Measurements from ENCODE around the gene PABPN1L.
A peak's percentile ranks its signal among the peaks of the same experiment; 100 is the strongest.

PABPN1L gene

DNA sequence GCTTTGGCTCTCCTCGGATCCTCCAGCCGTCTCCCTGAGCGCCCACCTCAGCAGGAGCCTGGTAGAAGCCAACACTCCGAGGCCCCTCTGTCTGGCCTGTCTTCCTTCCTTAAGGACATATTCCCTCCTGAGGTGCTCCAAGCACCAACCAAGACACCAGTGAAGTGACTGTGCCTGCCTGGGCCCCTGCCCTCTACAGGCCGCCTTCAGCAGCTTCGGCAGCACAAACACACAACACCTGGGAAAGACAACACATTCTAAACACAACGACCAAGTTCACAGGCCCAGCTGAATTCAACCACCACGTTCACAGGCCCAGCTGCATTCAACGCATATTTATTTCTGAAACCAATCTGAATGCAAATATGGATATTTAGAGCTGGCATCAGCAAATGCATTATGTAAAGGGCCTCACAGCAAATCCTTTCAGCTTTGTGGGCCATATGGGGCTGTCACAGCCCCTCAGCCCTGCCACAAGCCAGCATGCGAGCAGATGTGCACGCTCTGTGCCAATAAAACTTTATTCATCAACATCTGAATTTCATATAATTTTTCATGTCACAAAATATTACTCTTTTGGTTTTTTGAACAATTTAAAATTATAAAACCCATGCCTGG is 21.9 kb downstream of the PABPN1L start:
- no peak for DNase-seq

DNA sequence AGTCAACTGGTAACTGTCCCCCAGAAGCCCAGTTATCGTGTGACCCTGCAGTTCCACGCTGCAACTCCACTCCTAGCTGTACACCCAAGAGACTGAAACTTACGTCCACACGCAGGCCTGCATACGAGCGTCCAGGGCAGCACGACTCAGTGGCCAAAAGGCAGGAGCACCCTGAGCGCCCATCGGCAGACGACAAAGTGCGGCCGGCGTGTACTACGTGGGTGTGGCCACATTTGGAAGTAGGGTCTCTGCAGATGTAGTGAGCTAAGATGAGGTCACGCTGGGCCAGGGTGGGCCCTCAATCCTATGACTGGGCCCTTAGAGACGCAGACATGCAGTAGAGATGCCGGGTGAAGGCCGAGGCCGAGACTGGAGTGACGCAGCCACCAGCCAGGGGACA is 23.2 kb downstream of the PABPN1L start:
- DNase-seq: no peak

DNA sequence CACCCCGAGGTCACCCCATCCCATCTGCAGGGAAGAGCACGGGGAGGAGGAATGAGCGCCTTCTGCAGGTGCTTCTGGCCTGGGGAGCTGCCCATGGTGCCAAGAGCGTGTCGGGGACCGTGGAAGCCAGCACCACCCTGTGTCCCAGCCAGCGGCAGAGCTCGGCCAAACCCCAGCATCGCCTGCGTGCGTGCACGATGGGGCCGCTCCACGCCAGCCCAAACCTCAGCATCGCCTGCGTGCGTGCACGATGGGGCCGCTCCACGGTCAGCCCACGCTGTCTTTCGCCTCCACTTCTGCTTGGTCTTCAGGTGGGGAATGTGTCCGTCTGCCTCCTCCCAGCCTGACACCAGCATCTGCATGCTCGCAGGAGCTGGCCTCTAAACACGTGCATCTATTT is 23.7 kb downstream of the PABPN1L start:
- no peak for DNase-seq

DNA sequence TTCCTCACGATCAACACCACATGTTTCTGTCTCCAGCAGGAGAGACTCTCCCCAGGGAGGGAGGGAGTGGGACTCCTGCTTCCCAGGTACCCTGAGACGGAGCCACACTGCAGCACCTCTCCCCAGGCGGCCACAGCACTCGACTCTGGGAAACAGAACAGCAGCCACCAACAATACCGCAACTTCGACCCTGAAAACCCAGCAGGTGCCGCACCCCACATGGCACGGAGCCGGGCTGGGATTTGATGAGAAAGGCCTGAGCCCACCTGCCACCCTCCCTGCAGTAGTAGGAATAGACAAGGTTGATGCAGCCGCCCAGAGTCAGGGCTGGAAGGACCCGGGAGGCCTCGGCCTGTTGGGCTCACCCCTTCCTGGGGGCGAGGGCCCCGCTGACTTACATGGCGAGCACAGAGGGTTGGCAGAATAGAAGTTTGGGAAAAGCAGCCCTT is 24.1 kb downstream of the PABPN1L start:
- no peak for DNase-seq

DNA sequence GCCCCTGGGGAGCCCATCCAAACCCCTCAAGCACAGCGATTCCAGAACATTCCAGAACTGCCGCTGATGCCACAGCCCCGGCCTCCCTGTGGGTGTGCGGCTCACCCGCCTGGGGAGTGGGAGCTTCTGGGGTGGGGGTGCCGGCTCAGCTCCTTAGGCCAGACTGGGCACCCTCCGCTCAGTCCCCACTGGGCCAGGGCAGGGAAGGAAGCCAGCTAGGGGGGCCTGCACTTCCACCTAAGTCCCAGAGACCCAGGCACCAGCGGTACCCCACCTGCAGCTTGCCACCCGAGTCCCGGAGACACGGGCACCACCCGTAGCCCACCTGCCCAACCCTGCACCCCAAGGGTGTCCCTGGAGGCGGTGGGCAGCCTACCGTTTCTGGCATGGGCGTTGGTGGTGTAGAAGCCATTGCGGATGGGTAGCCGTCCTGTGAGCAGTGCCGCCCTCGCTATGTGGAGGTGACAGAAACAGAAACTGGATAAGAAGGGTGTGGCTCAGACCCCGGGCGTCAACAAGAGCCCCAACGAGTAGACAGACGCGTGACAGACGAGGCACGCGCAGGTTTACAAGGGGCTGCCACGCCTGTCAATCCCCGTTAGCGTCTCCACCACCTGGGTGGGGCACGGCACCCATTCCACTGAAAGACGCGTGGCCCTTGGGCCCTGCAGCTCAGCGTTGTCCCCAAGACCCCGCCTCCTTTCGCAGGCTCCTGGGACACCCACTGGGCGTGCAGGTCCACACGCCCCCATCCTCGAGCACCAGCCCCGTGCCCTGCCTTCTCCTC is 24.7 kb downstream of the PABPN1L start:
- DNase-seq: no peak

DNA sequence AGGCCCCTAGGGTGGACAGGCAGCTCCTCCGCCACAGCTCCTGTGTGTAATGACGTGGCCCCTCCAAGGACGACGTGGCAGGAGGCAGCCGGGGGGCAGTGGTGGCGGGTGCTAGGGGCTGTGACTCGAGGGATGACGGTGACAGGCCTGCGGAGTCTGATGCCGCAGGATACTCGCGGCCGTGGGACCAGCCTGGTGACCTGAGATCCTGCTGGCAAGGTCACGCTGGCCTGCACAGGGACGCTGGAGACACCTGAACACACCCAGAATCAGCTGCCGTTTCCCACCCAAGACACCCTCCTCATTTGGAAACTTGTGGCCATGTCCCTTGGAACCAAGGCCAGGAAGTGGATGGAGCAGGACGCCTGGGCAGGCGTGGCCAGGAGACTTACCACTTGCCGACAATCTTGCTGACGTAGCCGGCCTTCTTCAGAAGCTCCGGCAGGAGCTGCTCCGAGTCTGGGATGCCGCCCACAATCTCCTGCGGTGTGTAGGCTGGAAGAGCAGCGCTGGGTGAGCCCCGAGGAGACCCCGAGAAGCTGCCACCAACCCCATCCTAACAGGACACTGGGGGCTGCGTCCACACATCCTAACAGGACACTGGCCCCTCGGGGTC is 25.8 kb downstream of the PABPN1L start:
- DNase-seq: no peak

DNA sequence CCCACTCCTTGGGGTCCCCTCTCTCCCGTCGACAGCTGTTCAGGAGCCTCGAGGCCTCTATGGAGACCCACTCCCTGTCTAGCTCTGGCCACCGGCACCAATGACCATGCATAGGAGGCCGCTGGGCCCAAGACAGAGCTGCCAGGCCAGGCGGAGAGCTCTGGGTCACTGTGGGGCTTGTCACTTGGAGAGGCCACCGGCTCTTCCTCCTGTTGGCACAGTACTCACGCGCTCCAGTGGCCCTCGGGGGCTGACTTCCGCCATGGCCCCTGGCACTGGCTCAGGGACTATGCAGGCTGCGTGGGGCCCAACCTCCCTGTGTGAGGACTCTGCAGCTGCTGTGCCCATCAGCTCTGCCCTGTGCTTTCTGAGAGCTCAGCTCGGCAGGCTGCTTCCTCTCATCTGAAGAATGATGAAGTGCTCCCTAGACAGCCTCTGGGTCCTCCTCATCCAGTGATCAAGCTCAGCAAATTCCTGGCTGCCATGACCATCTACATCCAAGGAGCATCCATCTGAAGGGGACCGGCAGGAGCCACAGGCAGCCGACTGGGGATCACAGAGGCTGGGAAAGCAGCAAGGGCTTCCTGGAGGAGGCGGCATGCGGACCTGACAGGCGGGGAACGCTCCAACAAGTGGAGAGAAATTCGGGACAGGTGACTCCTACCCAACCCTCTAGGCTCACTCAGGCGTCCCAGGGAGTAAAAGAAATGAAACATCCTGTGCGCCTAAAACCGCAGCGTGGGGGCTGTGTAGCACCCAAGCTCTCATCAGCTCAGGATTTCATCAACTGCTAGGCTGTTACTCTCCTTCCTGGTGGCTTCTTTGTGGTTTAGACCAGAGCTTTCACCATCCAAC is 26.5 kb downstream of the PABPN1L start:
- peak; percentile 97 for DNase-seq

DNA sequence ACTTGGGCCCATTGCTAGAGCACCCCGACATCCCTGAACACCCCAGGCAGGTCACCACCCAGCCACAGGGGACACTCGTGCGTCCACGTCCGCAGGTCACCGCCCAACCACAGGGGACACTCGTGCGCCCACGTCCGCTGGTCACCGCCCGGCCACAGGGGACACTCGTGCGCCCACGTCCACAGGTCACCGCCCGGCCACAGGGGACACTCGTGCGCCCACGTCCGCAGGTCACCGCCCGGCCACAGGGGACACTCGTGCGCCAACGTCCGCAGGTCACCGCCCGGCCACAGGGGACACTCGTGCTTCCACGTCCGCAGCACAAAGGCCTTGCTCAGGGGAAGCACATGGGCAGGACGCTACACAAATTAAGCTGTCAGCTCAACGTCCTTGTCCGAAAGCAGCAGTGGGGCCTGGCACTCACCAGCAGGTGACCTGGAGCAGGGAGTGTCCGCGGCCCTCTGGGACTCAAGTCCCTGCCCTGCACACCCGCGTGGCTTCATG is 27.4 kb downstream of the PABPN1L start:
- DNase-seq: peak; percentile 59

DNA sequence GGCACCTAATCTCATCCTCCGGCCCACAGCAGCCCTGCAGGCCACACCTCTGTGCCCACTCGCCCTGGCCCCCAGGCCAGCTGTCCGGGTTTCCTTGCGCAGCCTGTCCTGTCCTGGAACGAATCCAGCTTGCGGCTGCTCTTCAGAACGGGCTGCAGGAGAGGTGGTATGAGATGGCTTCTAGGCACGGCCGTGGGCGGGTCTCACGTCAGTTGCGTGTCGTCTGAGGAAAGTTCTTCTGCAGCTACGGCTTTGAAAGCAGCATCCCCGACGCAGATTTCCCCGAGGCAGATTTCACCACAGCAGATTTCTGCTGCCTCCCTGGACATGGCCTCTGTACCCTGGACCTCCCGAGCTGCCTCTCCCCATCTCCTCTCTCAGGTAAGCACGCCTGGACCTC is 27.9 kb downstream of the PABPN1L start:
- no peak for DNase-seq

DNA sequence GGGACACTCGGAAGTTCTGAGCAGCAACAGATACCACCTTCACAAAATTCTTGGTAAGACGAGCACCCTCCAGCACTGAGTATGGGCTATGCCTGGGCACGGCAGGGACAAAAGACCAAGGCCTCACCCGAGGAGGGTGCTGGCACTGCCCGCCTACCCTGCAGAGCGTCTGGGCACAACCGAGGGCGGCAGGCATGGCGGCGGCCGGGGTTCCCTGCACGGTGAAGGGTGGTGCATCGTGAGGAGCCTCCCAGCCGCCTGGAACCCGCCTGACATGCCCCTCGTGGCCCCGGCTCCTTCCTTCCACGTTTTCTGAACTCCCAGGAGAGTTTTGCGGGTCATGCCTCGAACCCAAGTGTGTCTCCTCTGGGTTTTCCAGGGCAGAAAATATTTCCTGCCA is 28.7 kb downstream of the PABPN1L start:
- no peak for DNase-seq

DNA sequence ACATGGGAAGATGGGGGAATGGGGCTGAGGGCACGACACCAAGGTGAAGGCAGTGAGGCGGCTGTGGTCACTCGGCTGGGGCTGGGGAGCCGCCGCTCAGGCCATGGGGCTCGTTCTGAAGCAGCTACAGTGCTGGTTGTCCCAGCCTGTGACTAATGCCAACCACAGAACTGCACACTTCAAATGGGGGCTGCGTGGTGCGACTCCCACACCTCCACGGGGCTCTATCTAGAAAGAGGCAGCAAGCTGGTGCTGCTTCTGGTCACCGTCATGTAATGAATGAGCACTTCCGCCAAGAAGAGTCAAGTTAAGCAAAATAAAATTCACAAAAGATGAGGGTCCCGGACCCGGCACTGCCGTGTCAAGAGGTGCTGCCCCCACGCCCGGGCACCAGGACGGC is 29.7 kb downstream of the PABPN1L start:
- DNase-seq: no peak

DNA sequence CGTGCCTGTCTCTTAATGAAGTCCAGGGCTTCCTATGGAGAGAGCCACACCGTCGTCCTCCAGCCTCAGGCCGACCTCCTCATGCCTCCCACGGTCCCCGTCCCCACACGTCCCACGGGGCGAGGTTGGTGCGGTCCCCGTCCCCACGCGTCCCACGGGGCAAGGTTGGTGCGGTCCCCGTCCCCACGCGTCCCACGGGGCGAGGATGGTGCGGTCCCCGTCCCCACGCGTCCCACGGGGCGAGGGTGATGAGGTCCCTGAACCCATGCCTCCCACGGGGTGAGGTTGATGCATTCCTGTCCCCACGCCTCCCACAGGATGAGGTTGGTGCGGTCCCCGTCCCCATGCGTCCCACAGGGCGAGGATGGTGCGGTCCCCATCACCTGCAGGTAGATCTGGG is 30.6 kb downstream of the PABPN1L start:
- no peak for DNase-seq

DNA sequence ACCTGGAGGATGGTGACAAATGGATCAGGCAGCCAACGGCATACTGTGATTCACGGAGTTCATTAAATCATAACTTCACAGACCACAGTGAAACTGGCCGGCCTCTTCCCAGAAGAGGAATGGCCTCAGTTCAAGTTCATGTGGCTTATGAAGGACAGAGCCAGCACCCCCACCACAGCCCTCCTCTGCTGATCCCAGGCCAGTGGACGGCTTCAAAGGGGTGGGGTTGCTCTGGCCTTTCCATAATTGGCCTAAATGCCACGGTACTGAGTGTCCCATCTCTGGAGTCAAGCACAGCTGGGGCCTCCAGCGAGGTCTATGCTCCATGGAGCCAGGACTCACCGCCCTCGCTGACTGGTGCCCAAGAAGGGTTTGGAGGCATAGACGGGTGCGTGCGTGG is 31.1 kb downstream of the PABPN1L start:
- DNase-seq: no peak

DNA sequence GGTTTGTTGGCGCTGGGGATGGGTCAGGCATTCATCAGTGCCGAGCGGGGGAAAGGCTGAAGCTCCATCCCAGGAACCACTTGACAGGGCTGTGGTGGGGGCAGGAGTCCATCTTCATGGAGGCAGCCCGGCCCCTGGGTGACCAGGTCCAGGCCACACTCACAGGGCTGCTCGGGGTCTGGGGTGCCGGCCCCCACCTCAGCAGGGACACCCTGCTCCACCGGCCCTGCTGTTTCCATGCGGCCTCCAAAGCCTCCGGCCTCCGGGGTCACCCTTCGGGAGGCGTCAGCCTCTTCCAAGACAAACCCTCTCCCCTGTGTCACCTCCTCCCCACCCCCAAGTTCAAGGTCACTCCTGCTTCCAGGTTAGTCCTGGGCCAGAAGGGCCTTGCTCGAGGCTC is 31.8 kb downstream of the PABPN1L start:
- no peak for DNase-seq

DNA sequence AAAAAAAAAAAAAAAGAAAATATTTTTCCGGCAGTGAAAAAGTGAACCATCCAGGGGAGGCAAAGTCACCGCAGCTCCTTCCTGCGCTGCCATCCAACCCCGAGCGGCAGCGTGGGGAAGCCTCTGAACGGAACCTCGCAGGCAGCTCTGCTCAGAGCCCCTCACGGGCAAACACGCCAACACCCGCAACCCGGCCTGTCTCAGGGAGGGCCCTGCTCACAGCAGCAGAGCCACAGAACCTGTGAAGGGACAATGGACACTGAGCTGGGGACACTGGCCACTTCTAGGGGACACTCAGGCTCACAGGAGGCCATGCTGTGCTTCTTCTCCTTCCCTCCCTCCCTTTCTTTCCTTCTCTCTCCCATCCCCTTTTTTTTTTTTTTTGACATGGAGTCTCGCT is 33.4 kb downstream of the PABPN1L start:
- no peak for DNase-seq

DNA sequence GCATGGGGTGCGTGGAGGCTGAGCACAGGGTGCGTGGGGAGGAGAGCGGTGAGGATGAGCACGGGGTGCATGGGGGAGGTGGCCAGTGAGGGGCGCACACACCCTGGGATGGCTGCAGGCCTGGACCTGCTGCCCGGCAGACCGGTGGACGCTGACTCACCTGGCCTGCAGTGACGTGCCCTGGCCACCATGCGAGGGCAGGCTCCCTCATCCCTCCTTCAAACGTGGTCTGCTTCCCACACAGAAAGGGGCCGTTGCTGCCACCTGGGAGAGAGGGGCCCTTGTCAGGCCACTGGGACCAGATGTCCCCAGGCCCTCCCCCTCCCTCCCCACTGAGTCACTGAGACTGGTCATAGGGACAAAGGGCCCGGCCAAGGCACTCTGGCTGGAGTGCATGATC is 34.6 kb downstream of the PABPN1L start:
- DNase-seq: no peak

DNA sequence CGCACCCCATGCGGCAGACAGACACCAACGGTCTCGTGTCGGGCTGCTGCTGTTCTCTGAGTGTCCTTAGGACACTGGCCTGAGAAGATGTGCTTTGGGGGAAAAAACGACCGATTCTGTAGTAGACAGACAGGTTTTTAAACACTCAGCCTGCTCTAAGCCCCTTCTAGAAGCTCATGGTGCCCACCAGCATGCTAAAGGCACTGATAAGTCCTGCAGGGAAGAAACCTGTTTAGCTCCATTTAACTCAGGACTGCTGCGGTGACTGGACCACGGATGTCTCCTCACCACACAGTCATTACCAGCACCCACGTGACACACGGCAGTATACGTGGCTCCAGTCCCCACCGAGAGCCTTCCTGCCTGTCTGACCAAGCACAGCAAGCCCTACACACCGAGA is 35.7 kb downstream of the PABPN1L start:
- DNase-seq: no peak

DNA sequence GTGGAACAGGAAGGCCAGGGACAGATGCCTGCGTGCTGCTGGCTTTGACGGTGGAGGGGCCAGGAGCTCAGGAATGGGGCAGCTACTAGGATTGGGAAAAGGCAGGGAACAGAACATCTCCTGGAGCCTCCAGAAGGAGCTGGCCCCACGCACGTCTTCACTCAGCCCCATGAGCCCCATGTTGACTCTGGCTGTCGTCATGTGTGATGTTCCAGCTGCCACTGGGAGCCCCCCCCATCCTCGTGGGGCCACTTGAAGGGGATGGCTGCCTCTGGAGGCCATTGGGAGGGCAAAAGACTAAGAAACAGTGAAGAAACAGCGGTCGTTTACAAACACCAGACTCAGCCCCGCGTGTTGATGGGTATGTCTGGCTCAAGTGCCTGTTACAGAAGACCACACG is 36.2 kb downstream of the PABPN1L start:
- no peak for DNase-seq

DNA sequence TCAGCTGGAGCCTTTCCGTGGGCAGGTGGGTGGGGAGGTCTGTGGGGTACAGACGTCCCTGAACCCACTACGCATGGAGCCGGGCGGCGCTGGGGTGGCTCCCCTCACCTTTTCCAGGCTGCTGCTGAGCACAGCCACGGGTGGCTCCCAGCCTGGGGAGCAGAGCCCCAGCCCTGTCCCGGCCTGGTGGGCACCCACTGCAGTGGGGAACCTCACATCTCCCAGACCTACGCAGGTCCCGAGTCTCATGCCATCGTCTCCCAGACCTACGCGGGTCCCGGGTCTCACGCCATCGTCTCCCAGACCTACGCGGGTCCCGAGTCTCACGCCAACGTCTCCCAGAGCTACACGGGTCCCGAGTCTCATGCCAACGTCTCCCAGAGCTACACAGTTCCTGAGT is 37.7 kb downstream of the PABPN1L start:
- DNase-seq: no peak

DNA sequence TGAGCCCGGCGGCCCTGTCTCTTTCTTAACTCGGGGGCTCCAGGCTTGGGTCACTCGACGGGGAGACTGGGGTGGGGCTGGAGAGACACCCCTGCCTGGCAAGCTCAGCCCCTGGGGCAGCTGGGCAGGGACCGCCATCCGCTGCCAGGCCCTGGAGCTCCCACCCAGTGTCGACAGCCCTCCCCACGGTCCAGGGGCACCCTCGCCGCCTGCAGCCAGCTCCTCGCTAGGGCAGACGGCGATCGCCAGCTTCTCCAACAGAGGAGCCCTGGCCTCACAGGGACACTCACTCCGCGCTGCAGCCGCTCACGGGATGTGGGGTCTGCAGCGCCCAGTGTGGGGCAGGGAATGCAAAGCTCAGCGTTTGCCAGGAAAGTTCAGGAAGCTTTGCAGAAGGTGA is 38.7 kb downstream of the PABPN1L start:
- no peak for DNase-seq

DNA sequence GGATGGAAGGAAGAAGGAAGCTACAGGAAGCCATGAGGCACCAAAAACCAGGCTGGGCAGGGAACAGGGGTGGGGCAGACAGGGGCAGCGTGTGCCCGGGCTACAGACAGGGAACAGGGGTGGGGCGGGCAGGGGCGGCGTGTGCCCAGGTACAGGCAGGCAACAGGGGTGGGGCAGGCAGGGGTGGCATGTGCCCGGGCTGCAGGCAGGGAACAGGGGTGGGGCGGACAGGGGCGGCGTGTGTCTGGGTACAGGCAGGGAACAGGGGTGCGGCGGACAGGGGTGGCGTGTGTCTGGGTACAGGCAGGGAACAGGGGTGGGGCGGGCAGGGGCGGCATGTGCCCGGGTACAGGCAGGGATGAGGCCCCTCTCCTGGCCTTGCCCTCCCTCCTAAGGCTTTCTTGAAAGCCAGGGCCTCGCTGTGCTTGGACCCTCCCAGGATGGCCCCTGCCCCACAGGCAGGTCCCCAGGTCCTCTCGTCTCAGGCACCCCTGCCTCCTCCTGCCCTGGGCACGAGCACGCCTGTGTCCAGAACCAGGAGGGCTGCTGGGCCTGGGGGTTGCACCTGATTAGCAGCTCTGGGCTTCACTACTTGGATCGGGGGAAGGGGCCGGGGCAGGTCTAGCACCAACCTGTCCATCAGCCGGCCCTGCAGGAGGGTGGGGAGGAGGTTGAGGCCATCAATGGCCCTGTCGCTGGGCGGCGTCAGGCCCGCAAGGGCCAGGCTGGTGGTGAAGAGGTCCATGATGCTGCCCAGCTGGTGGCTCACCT is 40.2 kb downstream of the PABPN1L start:
- no peak for DNase-seq

DNA sequence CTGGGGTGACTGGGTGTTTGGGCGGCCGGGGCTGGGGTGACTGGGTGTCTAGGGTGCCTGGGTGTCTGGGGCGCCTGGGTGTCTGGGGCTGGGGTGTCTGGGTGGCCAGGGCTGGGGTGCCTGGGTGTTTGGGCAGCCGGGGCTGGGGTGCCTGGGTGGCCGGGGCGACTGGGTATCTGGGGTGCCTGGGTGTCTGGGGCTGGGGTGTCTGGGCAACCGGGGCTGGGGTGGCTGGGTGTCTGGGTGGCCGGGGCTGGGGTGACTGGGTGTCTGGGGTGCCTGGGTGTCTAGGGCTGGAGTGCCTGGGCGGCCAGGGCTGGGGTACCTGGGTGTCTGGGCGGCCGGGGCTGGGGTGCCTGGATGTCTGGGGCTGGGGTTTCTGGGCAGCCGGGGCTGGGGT is 41.3 kb downstream of the PABPN1L start:
- no peak for DNase-seq

Data from GF-D8 (cell line).